HG02840 (cell line): ENCODE results near the gene OTOS.

Experiments
- ATAC-seq: cut with Tn5 transposase; IDR thresholded peaks from one replicate; pipeline ENCODE4 v1.9.1; 2021; ENCODE audit warnings: mild to moderate bottlenecking, moderate library complexity, moderate number of reproducible peaks; ENCODE audit not compliant: unreplicated experiment, low FRiP score

OTOS gene

GRCh38 chr2:240154606-240155005 is 14.1 kb upstream of the OTOS start:
- ATAC-seq: no peak

- ATAC-seq: no peak
These were observed 13.0 kb upstream of the OTOS start for GRCh38 chr2:240153418-240153817.

- ATAC-seq: no peak
These were observed 11.1 kb upstream of the OTOS start for GRCh38 chr2:240151477-240152031.

GRCh38 chr2:240149943-240150784 is 9.7 kb upstream of the OTOS start:
- ATAC-seq: no peak

GRCh38 chr2:240147911-240148587 is 7.6 kb upstream of the OTOS start:
- no peak for ATAC-seq

GRCh38 chr2:240147382-240147781 is 6.9 kb upstream of the OTOS start:
- ATAC-seq: no peak

GRCh38 chr2:240146627-240147278 is 6.3 kb upstream of the OTOS start:
- no peak for ATAC-seq

- ATAC-seq: no peak
These were observed 5.7 kb upstream of the OTOS start for GRCh38 chr2:240146141-240146561.

- ATAC-seq: no peak
These were observed 5.0 kb upstream of the OTOS start for GRCh38 chr2:240145461-240145860.

- no peak for ATAC-seq
These were observed 4.3 kb upstream of the OTOS start for GRCh38 chr2:240144649-240145261.

- no peak for ATAC-seq
These were observed 3.6 kb upstream of the OTOS start for GRCh38 chr2:240143801-240144648.

- no peak for ATAC-seq
These were observed 2.8 kb upstream of the OTOS start for GRCh38 chr2:240143276-240143675.

GRCh38 chr2:240142859-240143258 is 2.4 kb upstream of the OTOS start:
- no peak for ATAC-seq

- no peak for ATAC-seq
These were observed 1.9 kb upstream of the OTOS start for GRCh38 chr2:240142256-240142775.

GRCh38 chr2:240141736-240142135 is 1.3 kb upstream of the OTOS start:
- no peak for ATAC-seq

- ATAC-seq: no peak
These were observed 462 bp upstream of the OTOS start for GRCh38 chr2:240140920-240141319.

- no peak for ATAC-seq
These were observed 628 bp downstream of the OTOS start for GRCh38 chr2:240139666-240140393.

GRCh38 chr2:240139011-240139441 is 1.4 kb downstream of the OTOS start:
- no peak for ATAC-seq
